PC-9 (cell line): ENCODE measurements around the gene TMEM126A. TPM values are rescaled to one million over a fixed set of nuclear protein-coding genes. Genes with fewer than 3 reads are reported as not detected.

ENCODE experiments used
- BruUV-seq: library from RNA; stranded (reverse); fragments of 400-500 nt; replicated peaks from 2 replicates; lab custom pipeline; 2021; lab: Mats Ljungman, UMichigan
- CTCF ChIA-PET: fragments of 300-600 bp; sonication (Branson Sonifier 250); formaldehyde crosslinking; loops from one replicate; lab custom pipeline; 2022; ENCODE audit warnings: antibody characterized with exemption; lab: Charles Lee
- POLR2A ChIA-PET: fragments of 300-600 bp; sonication (Branson Sonifier 250); formaldehyde crosslinking; loops from one replicate; lab custom pipeline; 2022; ENCODE audit warnings: antibody characterized with exemption; ENCODE audit not compliant: unreplicated experiment; lab: Charles Lee
- DNase-seq, 2 experiments: peaks; one replicate each; pipeline versions ENCODE4 v3.0.0 to v3.0.0-alpha.2; 2015 to 2022; ENCODE audit warnings: mixed read lengths in 1 of 2
- H2AFZ ChIP-seq: fragments of 200-600 bp; sonication (generic); 2 replicates; pipeline ENCODE4 v1.8.1; 2017; ENCODE audit warnings: antibody characterized with exemption
- H3F3A ChIP-seq: fragments of 200-600 bp; sonication (generic); 2 replicates; pipeline ENCODE4 v1.8.1; 2017; ENCODE audit warnings: antibody characterized with exemption, mild to moderate bottlenecking, low read depth; ENCODE audit not compliant: insufficient read depth
- H3K27ac ChIP-seq: fragments of 200-600 bp; sonication (generic); 2 replicates; pipeline ENCODE4 v1.6.1; 2016; ENCODE audit warnings: mixed run types
- H3K27me3 ChIP-seq: fragments of 200-600 bp; sonication (generic); 2 replicates; pipeline ENCODE4 v1.6.1; 2016; ENCODE audit warnings: low read depth, mixed run types; ENCODE audit not compliant: insufficient read depth
- H3K36me3 ChIP-seq: fragments of 200-600 bp; sonication (generic); 2 replicates; pipeline ENCODE4 v1.6.1; 2016; ENCODE audit warnings: low read depth, mixed run types
- H3K4me1 ChIP-seq: fragments of 200-600 bp; sonication (generic); replicated peaks from 2 replicates; pipeline ENCODE4 v1.6.1; 2016; ENCODE audit warnings: mixed run types; ENCODE audit not compliant: insufficient read depth
- H3K4me2 ChIP-seq: fragments of 200-600 bp; sonication (generic); 2 replicates; pipeline ENCODE4 v1.6.1; 2017; ENCODE audit warnings: mixed run types
- H3K4me3 ChIP-seq: fragments of 200-600 bp; sonication (generic); 2 replicates; pipeline ENCODE4 v1.6.1; 2016; ENCODE audit warnings: mixed run types
- H3K79me2 ChIP-seq: fragments of 200-600 bp; sonication (generic); 2 replicates; pipeline ENCODE4 v1.6.1; 2017; ENCODE audit warnings: low read depth, mixed run types
- H3K9me2 ChIP-seq: fragments of 200-600 bp; sonication (generic); 2 replicates; pipeline ENCODE4 v1.8.1; 2017; ENCODE audit warnings: mild to moderate bottlenecking; ENCODE audit not compliant: insufficient read depth
- H3K9me3 ChIP-seq: fragments of 200-600 bp; sonication (generic); 2 replicates; pipeline ENCODE4 v1.8.1; 2016; ENCODE audit warnings: low read depth; ENCODE audit not compliant: insufficient read depth
- H4K20me1 ChIP-seq: fragments of 200-600 bp; sonication (generic); 2 replicates; pipeline ENCODE4 v1.8.1; 2017; ENCODE audit not compliant: insufficient read depth
- CTCF ChIP-seq: fragments of 200-600 bp; sonication (generic); conservative IDR thresholded peaks from 2 replicates; pipeline ENCODE4 v1.6.1; 2017; ENCODE audit warnings: mixed run types, antibody characterized with exemption, mild to moderate bottlenecking, moderate library complexity
- EZH2 ChIP-seq: fragments of 200-600 bp; sonication (generic); IDR thresholded peaks from 2 replicates; pipeline ENCODE4 v1.8.0; 2017; ENCODE audit warnings: antibody characterized with exemption, low read depth
- intact Hi-C: fragments of 100-400 bp; cut with micrococcal nuclease; formaldehyde crosslinking; loops from one replicate; pipeline ENCODE4 v1.10.0; 2022; ENCODE audit not compliant: unreplicated experiment
- total RNA-seq: library from RNA; stranded (reverse); gene quantifications from 2 replicates; pipeline ENCODE4 v1.2.3, GENCODE V29; 2021

TMEM126A gene
- total RNA-seq, 1 experiment from 2014 or later, result 26.3 TPM

DNA sequence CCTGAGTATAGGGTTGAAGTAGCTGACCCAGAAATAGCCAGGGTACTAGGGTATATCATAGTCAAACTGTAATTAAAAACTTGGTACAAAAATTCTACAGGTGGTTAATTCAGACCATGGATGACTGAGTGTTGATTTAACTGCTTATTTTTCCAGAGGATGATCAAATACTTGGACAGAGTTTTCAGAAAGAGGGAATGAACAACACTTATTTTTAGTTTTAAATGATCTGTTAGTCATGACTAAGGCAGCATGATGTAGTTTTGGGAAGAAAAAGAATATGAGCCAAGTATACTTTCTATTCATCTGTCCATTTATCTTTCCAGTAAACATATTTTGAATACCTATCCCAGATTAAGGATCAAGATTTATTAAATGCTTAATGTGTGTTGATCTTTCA, 58.0 kb downstream of the TMEM126A start:
- ChIA-PET CTCF (no interaction called here), POLR2A (no interaction called here)
- TF ChIP-seq CTCF (no peak), EZH2 (no peak)
- Histone ChIP-seq H2AFZ (no peak overlapping the region), H3K4me1 (no peaks in the 10 kb centered on the region), H3K27ac (no peak overlapping the region), H3F3A (0 out of 2 replicates have a peak, but pooled peaks cover 5% of the 10 kb centered on the region), H3K9me3 (no peaks in the 10 kb centered on the region; the same call in 1 of the 2 replicates), H4K20me1 (no peaks in the 10 kb centered on the region), H3K4me3 (no peak overlapping the region), H3K79me2 (no peaks in the 10 kb centered on the region), H3K9me2 (no peaks in the 10 kb centered on the region), H3K27me3 (no peaks in the 10 kb centered on the region), H3K36me3 (no peaks in the 10 kb centered on the region; the same call in 1 of the 2 replicates), H3K4me2 (no peak overlapping the region)
- intact Hi-C loops, result no loop called here
- BruUV-seq, result no TSS peak
- no peak for DNase-seq

Other genes starting within 250 kb of the TMEM126A start
- gene DLG2, start 20.6 kb upstream of the TMEM126A start, total RNA-seq, result 4.4 and 6.4 TPM in 2 replicates
- gene TMEM126B, start 19.4 kb upstream of the TMEM126A start, total RNA-seq, result 32.6 and 38.1 TPM in 2 replicates
- 60.3 and 66.1 TPM in 2 replicates for gene CREBZF, start 17.2 kb downstream of the TMEM126A start, total RNA-seq
- gene CCDC89, start 38.2 kb downstream of the TMEM126A start, total RNA-seq, result 0.28 and 0.50 TPM in 2 replicates
- 13.3 and 16.0 TPM in 2 replicates for gene SYTL2, start 163.2 kb downstream of the TMEM126A start, total RNA-seq
- not detected in 2 replicates for gene CCDC83, start 207.4 kb downstream of the TMEM126A start, total RNA-seq